ENCODE measurements around the gene PARD3B.

PARD3B gene

DNA sequence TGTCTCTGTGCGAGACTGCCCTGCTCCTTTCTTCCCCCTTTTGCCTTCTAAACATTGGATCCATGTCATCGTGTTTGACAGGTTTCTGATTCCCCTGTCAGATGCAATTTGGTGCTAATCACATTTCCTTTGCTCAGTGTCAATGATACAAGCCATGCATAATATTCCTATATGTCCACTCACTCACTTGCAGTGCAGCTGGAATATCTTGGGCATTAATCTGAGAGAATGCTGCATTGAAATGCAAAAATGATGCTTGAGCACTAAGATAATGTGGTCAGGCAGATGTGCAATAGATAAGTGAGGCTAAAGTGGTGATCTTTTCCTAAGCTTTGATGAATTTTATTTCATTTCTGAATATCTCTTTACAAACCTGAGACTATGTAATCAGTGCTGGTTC lies 375.5 kb downstream of the PARD3B start:
- no peaks in the 10 kb centered on the region for H3K36me3 ChIP-seq (replicated peaks)
- in situ Hi-C loops (cut with HindIII; ENCODE audit: low pct_ligation_motif_present, low sequenced_read_pairs): no loop called here
- no peak overlapping the region for H3K27ac ChIP-seq
- H3K4me3 ChIP-seq (ENCODE audit: low read depth, low read length): no peak overlapping the region
- no peaks in the 10 kb centered on the region for H3K27me3 ChIP-seq (replicated peaks)
- TF ChIP-seq, protein P1, sequence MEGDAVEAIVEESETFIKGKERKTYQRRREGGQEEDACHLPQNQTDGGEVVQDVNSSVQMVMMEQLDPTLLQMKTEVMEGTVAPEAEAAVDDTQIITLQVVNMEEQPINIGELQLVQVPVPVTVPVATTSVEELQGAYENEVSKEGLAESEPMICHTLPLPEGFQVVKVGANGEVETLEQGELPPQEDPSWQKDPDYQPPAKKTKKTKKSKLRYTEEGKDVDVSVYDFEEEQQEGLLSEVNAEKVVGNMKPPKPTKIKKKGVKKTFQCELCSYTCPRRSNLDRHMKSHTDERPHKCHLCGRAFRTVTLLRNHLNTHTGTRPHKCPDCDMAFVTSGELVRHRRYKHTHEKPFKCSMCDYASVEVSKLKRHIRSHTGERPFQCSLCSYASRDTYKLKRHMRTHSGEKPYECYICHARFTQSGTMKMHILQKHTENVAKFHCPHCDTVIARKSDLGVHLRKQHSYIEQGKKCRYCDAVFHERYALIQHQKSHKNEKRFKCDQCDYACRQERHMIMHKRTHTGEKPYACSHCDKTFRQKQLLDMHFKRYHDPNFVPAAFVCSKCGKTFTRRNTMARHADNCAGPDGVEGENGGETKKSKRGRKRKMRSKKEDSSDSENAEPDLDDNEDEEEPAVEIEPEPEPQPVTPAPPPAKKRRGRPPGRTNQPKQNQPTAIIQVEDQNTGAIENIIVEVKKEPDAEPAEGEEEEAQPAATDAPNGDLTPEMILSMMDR (IDR thresholded peaks at IDR 0.05; ENCODE audit: low read depth, low read length, missing control alignments): no peak
- no peak for DNase-seq

DNA sequence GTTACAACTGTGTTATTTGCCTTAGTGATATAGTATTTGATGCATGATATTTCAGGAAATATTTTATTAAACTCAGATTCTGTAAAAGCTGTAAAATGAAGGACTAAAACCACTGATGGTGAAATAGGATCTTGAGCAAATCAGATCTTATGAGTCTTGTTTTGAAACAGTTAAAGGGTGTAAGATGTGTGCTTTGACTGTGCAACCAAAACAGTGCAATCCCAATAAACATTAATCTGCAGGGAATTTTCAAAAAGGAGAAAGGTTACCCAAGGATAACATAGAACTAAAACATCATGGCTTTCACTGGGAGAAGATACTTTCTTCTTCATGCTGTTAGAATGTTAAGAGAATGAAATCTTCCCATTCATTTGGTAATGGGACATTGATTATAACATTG lies 378.7 kb downstream of the PARD3B start:
- TF ChIP-seq, protein P1 (IDR thresholded peaks at IDR 0.05; ENCODE audit: low read depth, low read length, missing control alignments): no peak
- no peak for DNase-seq

DNA sequence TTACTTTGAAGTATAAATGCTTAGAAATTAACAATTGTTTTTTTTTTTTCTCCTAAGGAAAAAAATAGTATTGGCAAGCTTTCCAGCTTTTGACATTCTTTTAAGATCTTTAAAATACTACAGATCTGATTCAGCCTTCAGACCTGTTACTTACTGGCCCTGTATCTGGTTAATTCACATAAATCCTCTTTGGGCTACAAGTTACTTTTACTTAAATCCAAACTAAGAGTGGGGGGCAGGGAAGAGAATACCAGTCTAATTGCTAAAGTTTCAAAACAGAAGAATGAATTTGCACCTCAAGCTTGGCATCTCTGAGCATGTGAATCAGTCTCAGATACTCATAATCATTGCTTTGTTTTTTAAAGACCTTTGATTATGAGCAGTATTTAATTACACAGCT lies 386.3 kb downstream of the PARD3B start:
- Histone ChIP-seq H3K4me3 (ENCODE audit: low read depth, low read length) (no peak overlapping the region), H3K36me3 (replicated peaks) (no peaks in the 10 kb centered on the region), H3K27me3 (replicated peaks) (no peaks in the 10 kb centered on the region), H3K27ac (no peak overlapping the region)
- in situ Hi-C loops (cut with HindIII; ENCODE audit: low pct_ligation_motif_present, low sequenced_read_pairs): no loop called here
- TF ChIP-seq, protein P1 (IDR thresholded peaks at IDR 0.05; ENCODE audit: low read depth, low read length, missing control alignments): no peak
- no peak for DNase-seq

More for the DNA sequence above, 378.7 kb downstream of the PARD3B start:
- Histone ChIP-seq H3K4me3 (ENCODE audit: low read depth, low read length) (no peak overlapping the region), H3K27ac (no peak overlapping the region), H3K27me3 (replicated peaks) (no peaks in the 10 kb centered on the region), H3K36me3 (replicated peaks) (no peaks in the 10 kb centered on the region)
- in situ Hi-C loops (cut with HindIII; ENCODE audit: low pct_ligation_motif_present, low sequenced_read_pairs): no loop called here

DNA sequence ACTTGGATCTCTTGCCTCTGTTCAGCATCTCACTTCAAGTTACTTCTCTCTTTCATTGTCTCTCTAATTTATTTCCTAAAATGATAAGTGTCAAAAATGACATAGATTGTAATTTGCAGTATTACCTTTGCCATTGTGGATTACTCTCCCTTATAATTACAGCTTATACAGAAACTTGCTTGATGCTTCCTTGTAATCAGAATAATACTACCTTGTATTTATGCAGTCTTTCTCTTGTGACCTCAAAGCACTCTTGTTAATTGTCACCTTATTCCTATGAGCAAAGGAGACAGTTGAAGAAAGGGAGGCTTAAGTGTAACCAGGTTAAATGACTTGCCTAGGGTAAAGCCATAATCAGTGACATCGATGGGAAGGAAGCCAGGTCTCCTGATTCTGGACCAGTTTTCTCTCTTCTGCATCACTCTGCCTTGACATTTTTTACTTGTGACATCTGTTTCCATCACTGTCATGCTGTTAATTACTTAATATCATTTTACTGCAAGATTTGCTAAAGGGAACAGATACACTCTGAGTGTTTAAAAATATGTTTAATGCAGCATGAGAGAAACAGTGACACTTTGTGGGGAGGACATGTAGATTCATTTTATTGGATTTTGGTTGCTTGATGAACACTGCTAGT lies 388.6 kb downstream of the PARD3B start:
- in situ Hi-C loops (cut with HindIII; ENCODE audit: low pct_ligation_motif_present, low sequenced_read_pairs): no loop called here
- TF ChIP-seq, protein P1 (IDR thresholded peaks at IDR 0.05; ENCODE audit: low read depth, low read length, missing control alignments): no peak
- H3K36me3 ChIP-seq (replicated peaks): no peaks in the 10 kb centered on the region
- no peak overlapping the region for H3K27ac ChIP-seq
- no peak overlapping the region for H3K4me3 ChIP-seq (ENCODE audit: low read depth, low read length)
- no peaks in the 10 kb centered on the region for H3K27me3 ChIP-seq (replicated peaks)
- no peak for DNase-seq

DNA sequence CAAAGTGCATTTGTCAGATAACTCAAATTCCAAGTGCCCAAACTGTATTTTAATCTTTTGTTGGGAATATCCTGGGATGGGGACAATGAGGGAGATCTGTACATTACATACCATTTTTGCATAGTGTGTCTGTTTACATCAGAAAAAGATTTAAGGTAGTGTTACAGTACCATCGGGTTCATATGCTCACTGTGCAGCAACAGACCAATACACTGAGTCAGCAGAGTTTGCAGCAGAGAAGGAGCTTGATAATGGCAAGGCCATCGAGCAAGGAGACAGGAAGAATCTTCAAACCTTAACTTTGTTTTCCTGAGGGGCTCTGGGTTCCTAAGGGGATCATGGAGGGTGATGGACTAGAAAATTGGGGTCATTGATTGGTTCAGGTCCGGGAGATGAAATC lies 399.7 kb downstream of the PARD3B start:
- TF ChIP-seq, protein P1 (IDR thresholded peaks at IDR 0.05; ENCODE audit: low read depth, low read length, missing control alignments): no peak
- DNase-seq: no peak
- H3K27ac ChIP-seq: no peak overlapping the region
- no peaks in the 10 kb centered on the region for H3K36me3 ChIP-seq (replicated peaks)
- H3K4me3 ChIP-seq (ENCODE audit: low read depth, low read length): no peak overlapping the region
- no peaks in the 10 kb centered on the region for H3K27me3 ChIP-seq (replicated peaks)
- in situ Hi-C loops (cut with HindIII; ENCODE audit: low pct_ligation_motif_present, low sequenced_read_pairs): no loop called here

DNA sequence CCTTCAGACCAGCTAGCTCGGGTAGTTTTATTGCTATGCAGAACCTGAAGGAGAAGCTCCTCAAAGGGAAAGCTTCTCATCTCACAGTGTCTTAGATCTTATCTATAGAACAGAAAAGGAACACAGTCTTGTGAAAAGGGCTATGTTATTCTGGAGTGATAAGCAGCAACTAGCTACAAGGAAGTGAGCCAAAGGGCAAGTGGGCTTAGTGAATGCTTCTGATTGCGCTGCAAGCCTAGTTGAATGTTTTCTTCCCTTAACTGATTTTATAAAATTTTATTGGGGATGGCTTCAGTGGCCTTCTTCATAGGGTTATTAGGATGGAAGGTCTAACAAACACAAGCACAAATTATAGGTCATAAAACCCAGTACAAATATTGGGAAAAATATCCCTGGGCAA lies 400.1 kb downstream of the PARD3B start:
- in situ Hi-C loops (cut with HindIII; ENCODE audit: low pct_ligation_motif_present, low sequenced_read_pairs): no loop called here
- no peak overlapping the region for H3K4me3 ChIP-seq (ENCODE audit: low read depth, low read length)
- no peak for DNase-seq
- H3K27me3 ChIP-seq (replicated peaks): no peaks in the 10 kb centered on the region
- TF ChIP-seq, protein P1 (IDR thresholded peaks at IDR 0.05; ENCODE audit: low read depth, low read length, missing control alignments): no peak
- no peaks in the 10 kb centered on the region for H3K36me3 ChIP-seq (replicated peaks)
- no peak overlapping the region for H3K27ac ChIP-seq

All from brain microvascular endothelial cell (primary cell).